Glomerular endothelial cell (primary cell): ENCODE data around the gene RASSF1. TPM values are rescaled to one million over a fixed set of nuclear protein-coding genes. Genes with fewer than 3 reads are reported as not detected.
"Not testable (repeated sequence)": the region's sequence is repeated elsewhere in the genome, so short reads cannot be mapped to it uniquely, and the experiment has no call there.

Experiments
- DNase-seq: peaks from one replicate; pipeline ENCODE4 v3.0.0-alpha.2; 2011; ENCODE audit warnings: low read depth, low spot score; ENCODE audit errors: extremely low read depth
- total RNA-seq: library from RNA; depleted of rRNA; stranded (reverse); fragments of >200 nt; gene quantifications from 2 replicates; pipeline ENCODE4 v1.2.3, GENCODE V29; 2015

Gene RASSF1
- total RNA-seq, 1 donor from 2014 or later: 40.5 TPM

DNA sequence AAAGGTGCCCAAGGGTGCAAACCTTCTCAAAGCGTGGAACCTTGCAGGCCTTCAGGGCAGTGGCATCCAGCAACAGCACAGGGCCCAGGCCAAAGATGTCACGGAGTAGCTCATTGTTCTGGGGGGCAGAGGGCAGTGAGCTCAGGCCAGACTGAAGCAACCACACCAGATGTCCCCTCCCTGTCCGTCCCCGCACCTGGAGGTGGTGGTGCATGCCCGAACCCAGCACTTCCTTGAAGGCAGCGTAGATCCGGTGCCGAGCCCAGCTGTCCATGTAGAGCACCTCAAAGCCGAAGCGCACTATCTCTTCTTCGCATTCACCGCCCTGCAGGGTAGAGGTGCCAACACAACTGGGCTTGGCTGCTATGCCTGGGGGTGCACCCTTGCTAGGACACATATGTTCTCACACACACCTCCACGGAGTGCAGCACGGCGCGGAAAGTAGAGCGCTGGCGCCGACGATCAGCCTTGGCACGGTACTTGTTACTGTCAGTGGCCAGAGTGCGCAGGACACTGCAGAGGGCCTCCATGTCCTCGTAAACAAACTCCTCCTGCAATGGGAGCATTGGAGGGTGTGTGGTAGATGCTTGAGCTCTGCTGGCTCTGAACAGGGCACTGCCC, 52.1 kb downstream of the RASSF1 start:
- DNase-seq: no peak

DNA sequence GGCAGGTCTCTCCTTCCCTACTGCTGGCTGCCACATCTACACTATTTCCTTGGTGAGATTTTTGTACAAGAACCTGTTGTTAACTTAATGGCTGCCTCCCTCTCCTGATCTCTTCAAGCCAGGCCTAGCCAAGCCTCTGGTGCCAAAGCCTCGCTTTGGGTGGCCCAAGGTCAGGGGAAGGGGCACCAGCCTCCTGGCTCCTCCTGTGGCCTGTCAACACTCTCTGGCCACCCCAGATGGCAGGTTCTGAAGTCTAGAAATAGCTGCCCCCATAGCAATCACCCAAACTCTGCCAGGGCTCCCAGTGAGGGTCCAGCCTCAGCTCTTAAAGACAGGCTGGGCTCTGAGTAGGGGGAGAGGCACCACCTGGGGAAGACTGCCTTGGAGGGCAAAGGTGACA, 53.4 kb downstream of the RASSF1 start:
- no peak for DNase-seq

DNA sequence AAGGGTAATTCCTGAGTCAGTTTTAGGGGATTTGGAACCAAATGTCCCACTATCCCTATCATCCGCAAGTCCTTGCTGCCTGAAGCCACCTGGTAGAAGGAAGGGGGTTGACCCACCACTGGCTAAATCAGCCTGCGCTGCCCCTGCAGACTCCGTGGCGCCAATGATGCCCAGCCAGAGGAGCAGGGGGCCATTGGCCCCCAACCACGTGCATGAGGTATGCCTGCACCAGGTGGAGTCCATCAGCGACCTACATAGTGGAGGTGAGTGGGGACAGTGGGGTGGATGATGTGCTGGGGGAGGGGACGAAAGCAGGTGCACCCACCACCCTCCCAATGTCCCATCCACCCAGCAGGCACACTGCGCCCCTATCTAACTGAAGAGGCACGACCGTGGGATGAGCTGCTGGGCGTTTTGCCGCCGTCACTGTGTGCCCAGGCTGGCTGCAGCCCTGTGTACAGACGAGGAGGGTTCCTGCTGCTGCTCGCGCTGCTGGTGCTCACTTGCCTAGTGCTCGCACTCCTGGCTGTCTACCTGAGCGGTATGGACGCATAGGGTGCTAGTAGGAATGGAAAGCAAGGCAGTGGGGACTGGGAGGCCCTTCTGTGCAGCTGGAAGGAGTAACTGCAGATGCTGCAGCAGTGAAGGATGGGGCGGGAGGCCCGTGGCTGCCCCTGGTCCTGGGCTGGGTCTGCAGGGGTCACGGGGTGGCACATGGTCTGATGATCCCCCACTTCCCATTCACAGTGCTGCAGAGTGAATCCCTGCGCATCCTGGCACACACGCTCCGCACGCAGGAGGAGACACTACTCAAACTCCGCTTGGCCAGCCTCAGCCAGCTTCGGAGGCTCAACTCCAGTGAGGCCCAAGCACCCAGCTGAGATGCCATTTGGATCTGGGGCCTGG, 54.1 kb downstream of the RASSF1 start:
- no peak for DNase-seq

DNA sequence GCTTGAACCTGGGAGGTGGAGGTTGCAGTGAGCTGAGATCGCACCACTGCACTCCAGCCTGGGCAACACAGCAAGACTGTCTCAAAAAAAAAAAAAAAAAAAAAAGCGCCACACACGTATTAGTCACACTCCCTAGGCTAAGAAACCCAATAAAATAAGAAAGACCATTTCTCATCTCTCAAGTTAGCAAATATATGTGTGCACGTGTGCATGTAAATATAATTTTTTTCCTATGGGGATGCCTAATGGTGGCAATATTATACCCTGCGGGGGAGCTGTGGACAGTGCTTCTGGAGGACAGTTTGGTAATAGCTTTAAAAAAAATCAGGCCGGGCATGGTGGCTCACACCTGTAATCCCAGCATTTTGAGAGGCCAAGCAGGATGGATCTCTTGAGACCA, 56.5 kb downstream of the RASSF1 start:
- not testable (repeated sequence) for DNase-seq

Other genes with a start within 250 kb of the RASSF1 start
- gene SEMA3F, start 185.5 kb downstream of the RASSF1 start, total RNA-seq: 95.6 and 106 TPM in 2 replicates
- gene GNAT1, start 149.2 kb downstream of the RASSF1 start, total RNA-seq: not detected in 2 replicates
- not detected in 2 replicates for gene SLC38A3, start 135.6 kb downstream of the RASSF1 start, total RNA-seq
- 893 and 1,142 TPM in 2 replicates for gene GNAI2, start 104.6 kb downstream of the RASSF1 start, total RNA-seq
- gene SEMA3B, start 71.7 kb downstream of the RASSF1 start, total RNA-seq: 0.34 and 2.2 TPM in 2 replicates
- gene LSMEM2, start 61.7 kb downstream of the RASSF1 start, total RNA-seq: not detected in 2 replicates
- 60.3 and 72.4 TPM in 2 replicates for gene IFRD2, start 48.4 kb downstream of the RASSF1 start, total RNA-seq
- 7.6 and 18.4 TPM in 2 replicates for gene HYAL3, start 41.4 kb downstream of the RASSF1 start, total RNA-seq
- gene NAA80, start 41.4 kb downstream of the RASSF1 start, total RNA-seq: 11.8 and 14.0 TPM in 2 replicates
- gene HYAL1, start 37.3 kb downstream of the RASSF1 start, total RNA-seq: 0.73 and 1.2 TPM in 2 replicates
- 676 and 849 TPM in 2 replicates for gene HYAL2, start 18.1 kb downstream of the RASSF1 start, total RNA-seq
- 28.0 and 85.3 TPM in 2 replicates for gene TUSC2, start 12.6 kb downstream of the RASSF1 start, total RNA-seq
- gene ZMYND10, start 4.9 kb upstream of the RASSF1 start, total RNA-seq: 0.12 and 0.44 TPM in 2 replicates
- gene NPRL2, start 9.9 kb upstream of the RASSF1 start, total RNA-seq: 20.9 and 22.7 TPM in 2 replicates
- 16.2 and 19.8 TPM in 2 replicates for gene CYB561D2, start 10.0 kb upstream of the RASSF1 start, total RNA-seq
- 67.2 and 77.0 TPM in 2 replicates for gene TMEM115, start 18.7 kb upstream of the RASSF1 start, total RNA-seq
- 0.10 TPM in 1 of 2 replicates, not detected in the other for gene CACNA2D2, start 162.8 kb upstream of the RASSF1 start, total RNA-seq
- 4.2 and 4.8 TPM in 2 replicates for gene C3orf18, start 226.9 kb upstream of the RASSF1 start, total RNA-seq
- gene HEMK1, start 228.7 kb upstream of the RASSF1 start, total RNA-seq: 12.9 and 13.8 TPM in 2 replicates